Sigmoid colon (tissue), 7 donors: ENCODE data around the gene NOL11. TPM values are rescaled to one million over a fixed set of nuclear protein-coding genes. Genes with fewer than 3 reads are reported as not detected.
"Not testable (repeated sequence)": the region's sequence is repeated elsewhere in the genome, so short reads cannot be mapped to it uniquely, and the experiment has no call there.

Source experiments
- DNase-seq: peaks from one replicate; pipeline ENCODE4 v3.0.0-alpha.2; 2019
- H3K27ac ChIP-seq, 4 donors: fragments of 200-600 bp; sonication (generic); one replicate each; pipeline ENCODE4 v1.5.1; 2016 to 2019; ENCODE audit warnings: mild to moderate bottlenecking in 1 of 4
- H3K27me3 ChIP-seq, 3 donors: fragments of 200-600 bp; sonication (generic); one replicate each; pipeline ENCODE4 v1.5.1; 2019; ENCODE audit warnings: mild to moderate bottlenecking in 1 of 3
- H3K36me3 ChIP-seq, 4 donors: fragments of 200-600 bp; sonication (generic); one replicate each; pipeline ENCODE4 v1.5.1; 2016 to 2019
- H3K4me1 ChIP-seq, 4 donors: fragments of 200-600 bp; sonication (generic); one replicate each; pipeline ENCODE4 v1.5.1; 2017 to 2019
- H3K4me3 ChIP-seq, 4 donors: fragments of 200-600 bp; sonication (generic); one replicate each; pipeline ENCODE4 v1.5.1; 2017 to 2019; ENCODE audit warnings: mild to moderate bottlenecking in 2 of 4, moderate library complexity in 1 of 4
- H3K9me3 ChIP-seq, 4 donors: fragments of 200-600 bp in 3 of 4; sonication (generic) in 3 of 4; one replicate each; pipeline versions ENCODE4 v1.5.1 to v1.6.1; 2013 to 2019
- CTCF ChIP-seq, 4 experiments: fragments of 450-650 bp in 3 of 4; fragments of 200-600 bp in 1 of 4; IDR thresholded peaks; one replicate each; pipeline ENCODE4 v1.5.1; 2016 to 2019; ENCODE audit warnings: antibody characterized with exemption in 4 of 4, mild to moderate bottlenecking in 3 of 4, moderate library complexity in 2 of 4
- EP300 ChIP-seq, 4 donors: sonication (generic); formaldehyde crosslinking; IDR thresholded peaks; one replicate each; pipeline ENCODE4 v1.6.1; 2017; ENCODE audit warnings: antibody characterized with exemption in 4 of 4
- POLR2A ChIP-seq, 2 donors: fragments of 450-650 bp; IDR thresholded peaks; one replicate each; pipeline ENCODE4 v1.6.1; 2016; ENCODE audit warnings: antibody characterized with exemption in 2 of 2, mild to moderate bottlenecking in 2 of 2, moderate library complexity in 2 of 2
- POLR2AphosphoS5 ChIP-seq, 4 donors: sonication (generic); formaldehyde crosslinking; IDR thresholded peaks; one replicate each; pipeline ENCODE4 v1.6.1; 2017; ENCODE audit warnings: antibody characterized with exemption in 4 of 4
- WGBS, 2 donors: extraction: QIAGEN DNeasy Blood & Tissue Kit; methylation state at CpG; one replicate each; pipeline ENCODE4 v1.1.7; 2013; 5-methylcytosine and 5-hydroxymethylcytosine counted together
- intact Hi-C: fragments of 100-400 bp; cut with DNase I; formaldehyde crosslinking; loops from one replicate; pipeline ENCODE4 v1.15.1; 2023
- polyA plus RNA-seq, 3 donors: library from polyadenylated mRNA; stranded (reverse); fragments of 200-250 nt; gene quantifications; one replicate each; pipeline ENCODE4 v1.2.3, GENCODE V29; 2013
- total RNA-seq, 4 donors: library from RNA; depleted of rRNA; stranded (reverse); fragments of >200 nt; gene quantifications; one replicate each; pipeline ENCODE4 v1.1.0, GENCODE V29; 2016
- donor health status: healthy with polysubstance abuse.
- donor health status: Bipolar disorder and iron deficiency.
- donor health status: healthy.

Gene NOL11
- total and polyA plus RNA-seq, 7 donors = 13.8 to 34.2 (median 23.5) TPM

GRCh38 chr17:67753026-67753425 is 35.3 kb downstream of the NOL11 start:
- Histone ChIP-seq H3K4me3 (no peak overlapping the region), H3K36me3 (peaks cover 0 to 33% (median 7%) of the 10 kb centered on the region in 4 donors), H3K4me1 (no peaks in the 10 kb centered on the region), H3K27ac (no peak overlapping the region), H3K27me3 (no peaks in the 10 kb centered on the region), H3K9me3 (no peaks in the 10 kb centered on the region)
- DNase-seq = no peak
- TF ChIP-seq EP300 (IDR thresholded peaks at IDR 0.05) (no peak), CTCF (IDR thresholded peaks at IDR 0.05) (no peak), POLR2A (IDR thresholded peaks at IDR 0.05) (no peak), POLR2AphosphoS5 (IDR thresholded peaks at IDR 0.05) (no peak)
- WGBS, 2 donors = 95 to 97% methylated on average over 10 of the region's 10 CpGs
- intact Hi-C loops = no loop called here

- H3K36me3 ChIP-seq = peaks cover 0 to 23% (median 7%) of the 10 kb centered on the region in 4 donors
- H3K4me1 ChIP-seq = no peaks in the 10 kb centered on the region
- no peak overlapping the region for H3K4me3 ChIP-seq
- 95 to 96% methylated on average over 5 of the region's 5 CpGs for WGBS, 2 donors
- DNase-seq = no peak
- TF ChIP-seq POLR2A (IDR thresholded peaks at IDR 0.05) (no peak), POLR2AphosphoS5 (IDR thresholded peaks at IDR 0.05) (no peak), EP300 (IDR thresholded peaks at IDR 0.05) (no peak), CTCF (IDR thresholded peaks at IDR 0.05) (no peak)
- H3K27me3 ChIP-seq = no peaks in the 10 kb centered on the region
- intact Hi-C loops = no loop called here
- no peak overlapping the region for H3K27ac ChIP-seq
- no peaks in the 10 kb centered on the region for H3K9me3 ChIP-seq
Measured at GRCh38 chr17:67754001-67754400, 36.3 kb downstream of the NOL11 start.

GRCh38 chr17:67754686-67755085 is 37.0 kb downstream of the NOL11 start:
- H3K27ac ChIP-seq, H3K4me3 ChIP-seq, DNase-seq, H3K27me3 ChIP-seq, H3K9me3 ChIP-seq, intact Hi-C loops, H3K4me1 ChIP-seq: not testable (repeated sequence)
- peaks cover 0 to 17% (median 6%) of the 10 kb centered on the region in 4 donors for H3K36me3 ChIP-seq
- 98% methylated on average over 8 of the region's 8 CpGs for WGBS, 2 donors

- H3K27ac ChIP-seq, H3K27me3 ChIP-seq, H3K36me3 ChIP-seq, H3K4me1 ChIP-seq, H3K9me3 ChIP-seq, H3K4me3 ChIP-seq, DNase-seq, intact Hi-C loops: not testable (repeated sequence)
- 97 to 99% methylated on average over 9 of the region's 9 CpGs for WGBS, 2 donors
Measured at GRCh38 chr17:67756766-67757165, 39.0 kb downstream of the NOL11 start.

GRCh38 chr17:67759355-67760171 is 41.8 kb downstream of the NOL11 start:
- WGBS, 2 donors = 57 to 58% methylated on average over 11 of the region's 11 CpGs
- H3K4me3 ChIP-seq = no peak overlapping the region

GRCh38 chr17:67765623-67766022 is 47.9 kb downstream of the NOL11 start:
- Histone ChIP-seq H3K36me3 (no peaks in the 10 kb centered on the region), H3K9me3 (no peaks in the 10 kb centered on the region), H3K27me3 (no peaks in the 10 kb centered on the region), H3K4me3 (no peak overlapping the region), H3K4me1 (no peaks in the 10 kb centered on the region), H3K27ac (no peak overlapping the region)
- WGBS, 2 donors = 91 to 92% methylated on average over 2 of the region's 2 CpGs
- DNase-seq = peak; percentile 8
- intact Hi-C loops = no loop called here
- TF ChIP-seq POLR2A (IDR thresholded peaks at IDR 0.05) (no peak), POLR2AphosphoS5 (IDR thresholded peaks at IDR 0.05) (no peak), CTCF (IDR thresholded peaks at IDR 0.05) (no peak), EP300 (IDR thresholded peaks at IDR 0.05) (no peak)

More at GRCh38 chr17:67759355-67760171, 41.8 kb downstream of the NOL11 start:
- no peaks in the 10 kb centered on the region for H3K9me3 ChIP-seq
- no peaks in the 10 kb centered on the region for H3K36me3 ChIP-seq
- intact Hi-C loops = no loop called here
- no peaks in the 10 kb centered on the region for H3K4me1 ChIP-seq
- DNase-seq = peak; percentile 65
- H3K27ac ChIP-seq = peak overlapping the region in 1 of 4 donors; percentile 9
- no peak for TF ChIP-seq POLR2A (IDR thresholded peaks at IDR 0.05)
- TF ChIP-seq POLR2AphosphoS5 (IDR thresholded peaks at IDR 0.05) = peak in 1 of 4 donors; percentile 12
- no peaks in the 10 kb centered on the region for H3K27me3 ChIP-seq
